ENCODE results near the gene DDR1. TPM values are rescaled to one million over a fixed set of nuclear protein-coding genes. Genes with fewer than 3 reads are reported as not detected.

The DDR1 gene
- total RNA-seq, 1 experiment from 2014 or later, result 95.2 TPM

DNA sequence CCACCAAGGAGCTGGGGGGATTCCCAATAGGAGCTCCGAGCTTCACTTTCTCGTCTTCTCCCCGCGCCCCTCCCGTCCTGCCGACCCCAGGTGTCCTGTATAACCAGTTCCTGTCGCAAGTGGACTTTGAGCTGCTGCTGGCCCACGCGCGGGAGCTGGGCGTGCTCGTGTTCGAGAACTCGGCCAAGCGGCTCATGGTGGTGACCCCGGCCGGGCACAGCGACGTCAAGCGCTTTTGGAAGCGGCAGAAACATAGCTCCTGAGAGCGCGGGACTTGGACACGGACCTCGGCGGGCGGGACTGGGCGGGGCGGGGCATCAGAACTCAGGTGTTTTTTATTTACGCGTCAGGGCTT lies 29.4 kb downstream of the DDR1 start:
- Histone ChIP-seq H3K36me3 (ENCODE audit: control insufficient read depth, insufficient read depth, low read length) (no peaks in the 10 kb centered on the region), H3K4me3 (ENCODE audit: low read depth in 2 of 2, low read length in 2 of 2) (peak overlapping the region; percentile 66 to 89), H3K4me1 (ENCODE audit: control insufficient read depth, insufficient read depth, low read length) (peaks cover 19% of the 10 kb centered on the region), H3K9me3 (ENCODE audit: control insufficient read depth, insufficient read depth, low read depth, low read length) (no peaks in the 10 kb centered on the region), H3K27me3 (ENCODE audit: control insufficient read depth, insufficient read depth, low read length) (no peaks in the 10 kb centered on the region), H3K27ac (ENCODE audit: low read length) (peak overlapping the region; percentile 92)
- ChIA-PET POLR2A (interaction anchor here (0.5 to 1.1 kb wide), 5 partner anchors 31 to 627 kb away, joined by 3 to 11 read pairs (median 5); no protein-coding TSS in a partner anchor), CTCF (interaction anchor here (0.5 to 1.8 kb wide), 15 partner anchors 64 to 464 kb away, joined by 3 to 18 read pairs (median 5); partner anchors contain the start of gene TCF19)
- in situ Hi-C loops (cut with HindIII; ENCODE audit: low pct_unique_long_range_greater_than_20kb, low sequenced_read_pairs) (no loop called here), intact Hi-C loops (cut with micrococcal nuclease; ENCODE audit: unreplicated experiment) (loop anchor here (2.0 kb wide), 1 partner anchor 157 kb away; no protein-coding TSS in a partner anchor)
- ATAC-seq, result peak; percentile 74
- DNase-seq (ENCODE audit: low read depth, low spot score), result no peak
- TF ChIP-seq, protein P1, sequence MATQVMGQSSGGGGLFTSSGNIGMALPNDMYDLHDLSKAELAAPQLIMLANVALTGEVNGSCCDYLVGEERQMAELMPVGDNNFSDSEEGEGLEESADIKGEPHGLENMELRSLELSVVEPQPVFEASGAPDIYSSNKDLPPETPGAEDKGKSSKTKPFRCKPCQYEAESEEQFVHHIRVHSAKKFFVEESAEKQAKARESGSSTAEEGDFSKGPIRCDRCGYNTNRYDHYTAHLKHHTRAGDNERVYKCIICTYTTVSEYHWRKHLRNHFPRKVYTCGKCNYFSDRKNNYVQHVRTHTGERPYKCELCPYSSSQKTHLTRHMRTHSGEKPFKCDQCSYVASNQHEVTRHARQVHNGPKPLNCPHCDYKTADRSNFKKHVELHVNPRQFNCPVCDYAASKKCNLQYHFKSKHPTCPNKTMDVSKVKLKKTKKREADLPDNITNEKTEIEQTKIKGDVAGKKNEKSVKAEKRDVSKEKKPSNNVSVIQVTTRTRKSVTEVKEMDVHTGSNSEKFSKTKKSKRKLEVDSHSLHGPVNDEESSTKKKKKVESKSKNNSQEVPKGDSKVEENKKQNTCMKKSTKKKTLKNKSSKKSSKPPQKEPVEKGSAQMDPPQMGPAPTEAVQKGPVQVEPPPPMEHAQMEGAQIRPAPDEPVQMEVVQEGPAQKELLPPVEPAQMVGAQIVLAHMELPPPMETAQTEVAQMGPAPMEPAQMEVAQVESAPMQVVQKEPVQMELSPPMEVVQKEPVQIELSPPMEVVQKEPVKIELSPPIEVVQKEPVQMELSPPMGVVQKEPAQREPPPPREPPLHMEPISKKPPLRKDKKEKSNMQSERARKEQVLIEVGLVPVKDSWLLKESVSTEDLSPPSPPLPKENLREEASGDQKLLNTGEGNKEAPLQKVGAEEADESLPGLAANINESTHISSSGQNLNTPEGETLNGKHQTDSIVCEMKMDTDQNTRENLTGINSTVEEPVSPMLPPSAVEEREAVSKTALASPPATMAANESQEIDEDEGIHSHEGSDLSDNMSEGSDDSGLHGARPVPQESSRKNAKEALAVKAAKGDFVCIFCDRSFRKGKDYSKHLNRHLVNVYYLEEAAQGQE (IDR thresholded peaks at IDR 0.05; ENCODE audit: insufficient read depth in 1 of 2, low read depth in 2 of 2, low read length in 1 of 2), result no peak
- no peak for TF ChIP-seq TCF7L2 (IDR thresholded peaks at IDR 0.05; ENCODE audit: low read depth, low read length)
- no peak for TF ChIP-seq POLR2AphosphoS5 (IDR thresholded peaks at IDR 0.05; ENCODE audit: low read depth, low read length)
- TF ChIP-seq SIN3A (IDR thresholded peaks at IDR 0.05; ENCODE audit: borderline replicate concordance, insufficient read depth, low read depth, low read length), result no peak
- TF ChIP-seq CTCF (IDR thresholded peaks at IDR 0.05), result no peak
- BruUV-seq (replicated peaks), result no TSS peak

GRCh38 chr6:30914076-30914853 lies 29.9 kb downstream of the DDR1 start, which contains the start of gene VARS2:
Gene VARS2, plus strand, starts transcription at chr6:30914238. Its CDS starts 599 bp downstream, at chr6:30914837.
- H3K36me3 ChIP-seq (ENCODE audit: control insufficient read depth, insufficient read depth, low read length), result no peaks in the 10 kb centered on the region
- DNase-seq (ENCODE audit: low read depth, low spot score), result peak; percentile 64
- peaks cover 14% of the 10 kb centered on the region for H3K4me1 ChIP-seq (ENCODE audit: control insufficient read depth, insufficient read depth, low read length)
- peak within 1 kb of the TSS; percentile 66 to 89 for H3K4me3 ChIP-seq (ENCODE audit: low read depth in 2 of 2, low read length in 2 of 2)
- ATAC-seq, result peak; percentile 97
- TSS peak; percentile 69 for BruUV-seq (replicated peaks)
- H3K27me3 ChIP-seq (ENCODE audit: control insufficient read depth, insufficient read depth, low read length), result no peaks in the 10 kb centered on the region
- H3K9me3 ChIP-seq (ENCODE audit: control insufficient read depth, insufficient read depth, low read depth, low read length), result no peaks in the 10 kb centered on the region
- POLR2A ChIA-PET, result interaction anchor here (0.5 to 1.1 kb wide), 6 partner anchors 28 to 627 kb away, joined by 3 to 11 read pairs (median 6); no protein-coding TSS in a partner anchor
- peak within 1 kb of the TSS; percentile 92 for H3K27ac ChIP-seq (ENCODE audit: low read length)
- TF ChIP-seq CTCF (IDR thresholded peaks at IDR 0.05) (peak; percentile 30; the same call in 1 of the 2 replicates), POLR2AphosphoS5 (IDR thresholded peaks at IDR 0.05; ENCODE audit: low read depth, low read length) (peak; percentile 90), TCF7L2 (IDR thresholded peaks at IDR 0.05; ENCODE audit: low read depth, low read length) (no peak), SIN3A (IDR thresholded peaks at IDR 0.05; ENCODE audit: borderline replicate concordance, insufficient read depth, low read depth, low read length) (peak; percentile 83; the same call in 1 of the 2 replicates)
- TF ChIP-seq, protein P1 (IDR thresholded peaks at IDR 0.05; ENCODE audit: insufficient read depth in 1 of 2, low read depth in 2 of 2, low read length in 1 of 2), result peak in 1 of 2 experiments; percentile 55; a peak in 1 of 4 replicates
- CTCF ChIA-PET, result interaction anchor here (0.5 to 1.8 kb wide), 14 partner anchors 64 to 464 kb away, joined by 3 to 18 read pairs (median 6); partner anchors contain the start of gene TCF19
- intact Hi-C loops (cut with micrococcal nuclease; ENCODE audit: unreplicated experiment) (loop anchor here (2.0 kb wide), 1 partner anchor 157 kb away; no protein-coding TSS in a partner anchor), in situ Hi-C loops (cut with HindIII; ENCODE audit: low pct_unique_long_range_greater_than_20kb, low sequenced_read_pairs) (no loop called here)

All from Panc1 (cell line).